ENCODE results near the gene WDR48.

Gene WDR48

GRCh38 chr3:39140341-39140971, 88.6 kb downstream of the WDR48 start:
- DNase-seq = no peak

GRCh38 chr3:39141171-39141995, 89.6 kb downstream of the WDR48 start:
- no peak for DNase-seq

GRCh38 chr3:39142067-39142466, 90.3 kb downstream of the WDR48 start:
- no peak for DNase-seq

- no peak for DNase-seq
Observed at GRCh38 chr3:39143051-39143885, 91.5 kb downstream of the WDR48 start.

- DNase-seq = no peak
Observed at GRCh38 chr3:39144095-39144747, 92.4 kb downstream of the WDR48 start.

GRCh38 chr3:39144748-39145380, 93.0 kb downstream of the WDR48 start:
- DNase-seq = no peak

GRCh38 chr3:39146083-39146501, 94.3 kb downstream of the WDR48 start:
- DNase-seq = no peak
